Epithelial cell of prostate (primary cell): ENCODE data around the gene FARS2.
"Not testable (repeated sequence)": the region's sequence is repeated elsewhere in the genome, so short reads cannot be mapped to it uniquely, and the experiment has no call there.

Experiments
- DNase-seq: peaks from one replicate; pipeline ENCODE4 v3.0.0-alpha.2; 2011; ENCODE audit warnings: low read depth, low spot score
- H3K27ac ChIP-seq: fragments of 450-650 bp; 2 replicates; pipeline ENCODE4 v1.5.1; 2017; ENCODE audit warnings: mild to moderate bottlenecking

The FARS2 gene

GRCh38 chr6:5785249-5785648 lies 523.9 kb downstream of the FARS2 start:
- no peak overlapping the region for H3K27ac ChIP-seq
- no peak for DNase-seq

GRCh38 chr6:5786321-5786968 lies 525.1 kb downstream of the FARS2 start:
- DNase-seq = peak; percentile 3
- no peak overlapping the region for H3K27ac ChIP-seq

- no peak for DNase-seq
- H3K27ac ChIP-seq = no peak overlapping the region
Measured at GRCh38 chr6:5786969-5787720, 525.8 kb downstream of the FARS2 start.

GRCh38 chr6:5789426-5789825 lies 528.1 kb downstream of the FARS2 start:
- not testable (repeated sequence) for H3K27ac ChIP-seq

GRCh38 chr6:5796555-5796954 lies 535.2 kb downstream of the FARS2 start:
- not testable (repeated sequence) for H3K27ac ChIP-seq, DNase-seq

More at GRCh38 chr6:5789426-5789825, 528.1 kb downstream of the FARS2 start:
- not testable (repeated sequence) for DNase-seq

GRCh38 chr6:5806406-5806805 lies 545.1 kb downstream of the FARS2 start:
- H3K27ac ChIP-seq, DNase-seq: not testable (repeated sequence)

GRCh38 chr6:5809450-5809849 lies 548.1 kb downstream of the FARS2 start:
- DNase-seq = no peak
- H3K27ac ChIP-seq = no peak overlapping the region

- no peak overlapping the region for H3K27ac ChIP-seq
- no peak for DNase-seq
Measured at GRCh38 chr6:5811997-5812396, 550.7 kb downstream of the FARS2 start.

- H3K27ac ChIP-seq = no peak overlapping the region
- DNase-seq = no peak
Measured at GRCh38 chr6:5813625-5814027, 552.3 kb downstream of the FARS2 start.

GRCh38 chr6:5814116-5814515 lies 552.8 kb downstream of the FARS2 start:
- H3K27ac ChIP-seq = no peak overlapping the region
- DNase-seq = no peak

- no peak overlapping the region for H3K27ac ChIP-seq
- no peak for DNase-seq
Measured at GRCh38 chr6:5814901-5815300, 553.6 kb downstream of the FARS2 start.

GRCh38 chr6:5817869-5818268 lies 556.6 kb downstream of the FARS2 start:
- no peak for DNase-seq
- H3K27ac ChIP-seq = no peak overlapping the region

GRCh38 chr6:5818959-5819358 lies 557.6 kb downstream of the FARS2 start:
- no peak overlapping the region for H3K27ac ChIP-seq

More at GRCh38 chr6:5818959-5819358, 557.6 kb downstream of the FARS2 start:
- no peak for DNase-seq
